Stimulated activated memory B cell treated with anti-CD40 and anti-IgM and Interleukin-4, amounts not matched to agents 10 μg/mL and 1 μg/mL and 100 μg/mL, for 72 hours (primary cell): Measurements from ENCODE around the gene S100A4.

Experiments used
- ATAC-seq: fragments of 150-1000 bp; cut with Tn5 transposase; 2 replicates; pipeline ENCODE4 v1.10.0; 2021
- H3K27ac Mint-ChIP-seq: one replicate; pipeline ENCODE4 v1.8.0; 2022; ENCODE audit warnings: mild to moderate bottlenecking, mixed read lengths
- H3K27me3 Mint-ChIP-seq: one replicate; pipeline ENCODE4 v1.8.0; 2022; ENCODE audit warnings: mixed read lengths
- H3K36me3 Mint-ChIP-seq: one replicate; pipeline ENCODE4 v1.8.0; 2022; ENCODE audit warnings: mixed read lengths
- H3K4me1 Mint-ChIP-seq: one replicate; pipeline ENCODE4 v1.8.0; 2022; ENCODE audit warnings: mixed read lengths
- H3K4me3 Mint-ChIP-seq: one replicate; pipeline ENCODE4 v1.8.0; 2022; ENCODE audit warnings: mild to moderate bottlenecking, moderate library complexity, mixed read lengths
- H3K9me3 Mint-ChIP-seq: one replicate; pipeline ENCODE4 v1.8.0; 2022; ENCODE audit warnings: mixed read lengths

S100A4 gene

GRCh38 chr1:153560241-153560640 is 14.6 kb upstream of the S100A4 start:
- no peaks in the 10 kb centered on the region for H3K27me3 Mint-ChIP-seq
- peaks cover 3% of the 10 kb centered on the region for H3K4me1 Mint-ChIP-seq
- H3K9me3 Mint-ChIP-seq: no peaks in the 10 kb centered on the region
- no peaks in the 10 kb centered on the region for H3K36me3 Mint-ChIP-seq
- no peak overlapping the region for H3K4me3 Mint-ChIP-seq
- ATAC-seq: no peak
- no peak overlapping the region for H3K27ac Mint-ChIP-seq

- no peak overlapping the region for H3K4me3 Mint-ChIP-seq
- no peak for ATAC-seq
- no peaks in the 10 kb centered on the region for H3K4me1 Mint-ChIP-seq
- H3K27ac Mint-ChIP-seq: no peak overlapping the region
- no peaks in the 10 kb centered on the region for H3K36me3 Mint-ChIP-seq
- no peaks in the 10 kb centered on the region for H3K9me3 Mint-ChIP-seq
- no peaks in the 10 kb centered on the region for H3K27me3 Mint-ChIP-seq
Measured at GRCh38 chr1:153557877-153558276, 12.3 kb upstream of the S100A4 start.

- no peaks in the 10 kb centered on the region for H3K27me3 Mint-ChIP-seq
- ATAC-seq: no peak
- H3K27ac Mint-ChIP-seq: no peak overlapping the region
- H3K4me1 Mint-ChIP-seq: no peaks in the 10 kb centered on the region
- H3K36me3 Mint-ChIP-seq: no peaks in the 10 kb centered on the region
- H3K9me3 Mint-ChIP-seq: no peaks in the 10 kb centered on the region
- no peak overlapping the region for H3K4me3 Mint-ChIP-seq
Measured at GRCh38 chr1:153556348-153556747, 10.7 kb upstream of the S100A4 start.

- H3K36me3 Mint-ChIP-seq: no peaks in the 10 kb centered on the region
- peaks cover 12% of the 10 kb centered on the region for H3K27me3 Mint-ChIP-seq
- no peak overlapping the region for H3K27ac Mint-ChIP-seq
- no peak for ATAC-seq
- peaks cover 7% of the 10 kb centered on the region for H3K4me1 Mint-ChIP-seq
- no peaks in the 10 kb centered on the region for H3K9me3 Mint-ChIP-seq
- H3K4me3 Mint-ChIP-seq: no peak overlapping the region
Measured at GRCh38 chr1:153553830-153554541, 8.4 kb upstream of the S100A4 start.

- no peak for ATAC-seq
- Mint-ChIP-seq H3K9me3 (no peaks in the 10 kb centered on the region), H3K4me1 (peaks cover 13% of the 10 kb centered on the region), H3K36me3 (no peaks in the 10 kb centered on the region), H3K27me3 (peaks cover 12% of the 10 kb centered on the region), H3K27ac (no peak overlapping the region), H3K4me3 (no peak overlapping the region)
Measured at GRCh38 chr1:153553096-153553495, 7.5 kb upstream of the S100A4 start.

GRCh38 chr1:153552335-153552734 is 6.7 kb upstream of the S100A4 start:
- peaks cover 13% of the 10 kb centered on the region for H3K4me1 Mint-ChIP-seq

GRCh38 chr1:153550827-153551500 is 5.4 kb upstream of the S100A4 start:
- peaks cover 12% of the 10 kb centered on the region for H3K27me3 Mint-ChIP-seq
- ATAC-seq: no peak
- no peak overlapping the region for H3K27ac Mint-ChIP-seq
- no peaks in the 10 kb centered on the region for H3K9me3 Mint-ChIP-seq
- no peak overlapping the region for H3K4me3 Mint-ChIP-seq
- H3K36me3 Mint-ChIP-seq: no peaks in the 10 kb centered on the region
- H3K4me1 Mint-ChIP-seq: peaks cover 26% of the 10 kb centered on the region

More at GRCh38 chr1:153552335-153552734, 6.7 kb upstream of the S100A4 start:
- Mint-ChIP-seq H3K4me3 (no peak overlapping the region), H3K9me3 (no peaks in the 10 kb centered on the region), H3K36me3 (no peaks in the 10 kb centered on the region), H3K27me3 (peaks cover 12% of the 10 kb centered on the region), H3K27ac (no peak overlapping the region)
- no peak for ATAC-seq

- Mint-ChIP-seq H3K4me3 (no peak overlapping the region), H3K27ac (no peak overlapping the region), H3K4me1 (peaks cover 32% of the 10 kb centered on the region), H3K27me3 (peaks cover 12% of the 10 kb centered on the region), H3K9me3 (no peaks in the 10 kb centered on the region), H3K36me3 (no peaks in the 10 kb centered on the region)
- no peak for ATAC-seq
Measured at GRCh38 chr1:153550398-153550758, 4.8 kb upstream of the S100A4 start.

- Mint-ChIP-seq H3K9me3 (no peaks in the 10 kb centered on the region), H3K27me3 (peaks cover 12% of the 10 kb centered on the region), H3K27ac (no peak overlapping the region), H3K36me3 (peaks cover 2% of the 10 kb centered on the region), H3K4me3 (no peak overlapping the region), H3K4me1 (peaks cover 37% of the 10 kb centered on the region)
- ATAC-seq: no peak
Measured at GRCh38 chr1:153549741-153550397, 4.3 kb upstream of the S100A4 start.

GRCh38 chr1:153548722-153549688 is 3.4 kb upstream of the S100A4 start, which contains the start of gene S100A3:
TSS of gene S100A3 (minus strand) at chr1:153549258. CDS start at chr1:153548485, 773 bp downstream.
- Mint-ChIP-seq H3K9me3 (no peaks in the 10 kb centered on the region), H3K27ac (peak within 1 kb of the TSS; percentile 7), H3K36me3 (peaks cover 5% of the 10 kb centered on the region), H3K4me1 (peaks cover 41% of the 10 kb centered on the region), H3K27me3 (peaks cover 12% of the 10 kb centered on the region), H3K4me3 (no peak within 1 kb of the TSS)
- ATAC-seq: no peak

GRCh38 chr1:153547560-153548551 is 2.2 kb upstream of the S100A4 start:
- Mint-ChIP-seq H3K27me3 (peaks cover 12% of the 10 kb centered on the region), H3K36me3 (peaks cover 5% of the 10 kb centered on the region), H3K4me1 (peaks cover 41% of the 10 kb centered on the region), H3K27ac (no peak overlapping the region), H3K4me3 (no peak overlapping the region), H3K9me3 (no peaks in the 10 kb centered on the region)
- ATAC-seq: no peak

- peaks cover 5% of the 10 kb centered on the region for H3K36me3 Mint-ChIP-seq
- ATAC-seq: no peak
- H3K9me3 Mint-ChIP-seq: no peaks in the 10 kb centered on the region
- H3K4me1 Mint-ChIP-seq: peaks cover 43% of the 10 kb centered on the region
- no peak overlapping the region for H3K4me3 Mint-ChIP-seq
- H3K27me3 Mint-ChIP-seq: peaks cover 12% of the 10 kb centered on the region
- H3K27ac Mint-ChIP-seq: peak overlapping the region; percentile 93
Measured at GRCh38 chr1:153546796-153547559, 1.4 kb upstream of the S100A4 start.

- peak overlapping the region; percentile 93 for H3K27ac Mint-ChIP-seq
- ATAC-seq: no peak
- peaks cover 50% of the 10 kb centered on the region for H3K4me1 Mint-ChIP-seq
- H3K9me3 Mint-ChIP-seq: no peaks in the 10 kb centered on the region
- H3K4me3 Mint-ChIP-seq: no peak overlapping the region
- peaks cover 12% of the 10 kb centered on the region for H3K27me3 Mint-ChIP-seq
- H3K36me3 Mint-ChIP-seq: peaks cover 5% of the 10 kb centered on the region
Measured at GRCh38 chr1:153546371-153546770, 765 bp upstream of the S100A4 start.
